A673 (cell line): ENCODE results near the gene UQCRH.

Experiments
- CTCF ChIP-seq: fragments of 300-800, 200-600 bp; sonication (generic); conservative IDR thresholded peaks from 2 replicates; pipeline ENCODE4 v1.5.1; 2017; ENCODE audit warnings: low read depth, mild to moderate bottlenecking, antibody characterized with exemption, low read length, moderate library complexity, mixed read lengths
- EZH2 ChIP-seq: fragments of 200-600 bp; sonication (generic); IDR thresholded peaks from 2 replicates; pipeline ENCODE4 v1.6.1; 2017; ENCODE audit warnings: borderline replicate concordance, low read depth, mild to moderate bottlenecking, mixed read lengths, antibody characterized with exemption, low read length; ENCODE audit not compliant: poor library complexity, severe bottlenecking

GRCh38 chr1:46288485-46289133, 14.9 kb upstream of the UQCRH start:
- TF ChIP-seq CTCF, result no peak
- no peak for TF ChIP-seq EZH2
